NCI-H2196 treated with DMSO at 0.1 percent for 48 hours (cell line): ENCODE data around the gene LINS1.
"Not testable (repeated sequence)": the region's sequence is repeated elsewhere in the genome, so short reads cannot be mapped to it uniquely, and the experiment has no call there.

Source experiments
- DNase-seq: peaks from one replicate; lab custom pipeline; 2025; ENCODE audit not compliant: unreplicated experiment; lab: John Stamatoyannopoulos, UW

Gene LINS1

GRCh38 chr15:100602823-100603393 lies 924 bp upstream of the LINS1 start:
- DNase-seq = no peak

GRCh38 chr15:100601617-100602063 lies 344 bp downstream of the LINS1 start:
- no peak for DNase-seq

GRCh38 chr15:100601163-100601562 lies 821 bp downstream of the LINS1 start:
- DNase-seq = no peak

- DNase-seq = no peak
Measured at GRCh38 chr15:100598655-100599054, 3.3 kb downstream of the LINS1 start.

- no peak for DNase-seq
Measured at GRCh38 chr15:100597862-100598261, 4.1 kb downstream of the LINS1 start.

- no peak for DNase-seq
Measured at GRCh38 chr15:100596792-100597191, 5.2 kb downstream of the LINS1 start.

GRCh38 chr15:100595964-100596363 lies 6.0 kb downstream of the LINS1 start:
- DNase-seq = no peak

GRCh38 chr15:100593431-100593830 lies 8.6 kb downstream of the LINS1 start:
- no peak for DNase-seq

GRCh38 chr15:100592898-100593297 lies 9.1 kb downstream of the LINS1 start:
- no peak for DNase-seq

GRCh38 chr15:100591835-100592234 lies 10.1 kb downstream of the LINS1 start:
- no peak for DNase-seq

- not testable (repeated sequence) for DNase-seq
Measured at GRCh38 chr15:100591163-100591562, 10.8 kb downstream of the LINS1 start.

- no peak for DNase-seq
Measured at GRCh38 chr15:100588638-100589242, 13.2 kb downstream of the LINS1 start.

GRCh38 chr15:100580414-100580813 lies 21.6 kb downstream of the LINS1 start:
- DNase-seq = no peak

- DNase-seq = no peak
Measured at GRCh38 chr15:100573526-100573925, 28.5 kb downstream of the LINS1 start.

GRCh38 chr15:100572362-100572983 lies 29.5 kb downstream of the LINS1 start:
- no peak for DNase-seq

GRCh38 chr15:100571592-100572167 lies 30.3 kb downstream of the LINS1 start:
- DNase-seq = no peak

- no peak for DNase-seq
Measured at GRCh38 chr15:100570735-100571313, 31.2 kb downstream of the LINS1 start.

GRCh38 chr15:100570275-100570674 lies 31.7 kb downstream of the LINS1 start:
- no peak for DNase-seq

GRCh38 chr15:100569391-100569790 lies 32.6 kb downstream of the LINS1 start:
- no peak for DNase-seq

- DNase-seq = no peak
Measured at GRCh38 chr15:100566850-100567628, 34.9 kb downstream of the LINS1 start.

GRCh38 chr15:100565591-100565990 lies 36.4 kb downstream of the LINS1 start:
- DNase-seq = no peak
